HG03159 (cell line): ENCODE results near the gene LCLAT1.
"Not testable (repeated sequence)": the region's sequence is repeated elsewhere in the genome, so short reads cannot be mapped to it uniquely, and the experiment has no call there.

Experiments used
- ATAC-seq: cut with Tn5 transposase; IDR thresholded peaks from one replicate; pipeline ENCODE4 v1.9.1; 2021; ENCODE audit warnings: mild to moderate bottlenecking, moderate library complexity; ENCODE audit not compliant: unreplicated experiment

LCLAT1 gene

GRCh38 chr2:30582521-30582920 lies 135.5 kb downstream of the LCLAT1 start:
- ATAC-seq = no peak

GRCh38 chr2:30583204-30583749 lies 136.2 kb downstream of the LCLAT1 start:
- ATAC-seq = no peak

GRCh38 chr2:30584116-30584515 lies 137.1 kb downstream of the LCLAT1 start:
- ATAC-seq = peak; percentile 82

- no peak for ATAC-seq
Observed at GRCh38 chr2:30588994-30589393, 141.9 kb downstream of the LCLAT1 start.

GRCh38 chr2:30590407-30590806 lies 143.4 kb downstream of the LCLAT1 start:
- no peak for ATAC-seq

- ATAC-seq = no peak
Observed at GRCh38 chr2:30591186-30591585, 144.1 kb downstream of the LCLAT1 start.

- ATAC-seq = no peak
Observed at GRCh38 chr2:30601375-30601774, 154.3 kb downstream of the LCLAT1 start.

GRCh38 chr2:30605197-30605596 lies 158.2 kb downstream of the LCLAT1 start:
- no peak for ATAC-seq

GRCh38 chr2:30608643-30609042 lies 161.6 kb downstream of the LCLAT1 start:
- no peak for ATAC-seq

- ATAC-seq = no peak
Observed at GRCh38 chr2:30611583-30611982, 164.5 kb downstream of the LCLAT1 start.

- no peak for ATAC-seq
Observed at GRCh38 chr2:30612371-30612770, 165.3 kb downstream of the LCLAT1 start.

GRCh38 chr2:30613001-30613400 lies 166.0 kb downstream of the LCLAT1 start:
- ATAC-seq = no peak

GRCh38 chr2:30614227-30614626 lies 167.2 kb downstream of the LCLAT1 start:
- ATAC-seq = not testable (repeated sequence)

- no peak for ATAC-seq
Observed at GRCh38 chr2:30615926-30616325, 168.9 kb downstream of the LCLAT1 start.

GRCh38 chr2:30620102-30620501 lies 173.1 kb downstream of the LCLAT1 start:
- no peak for ATAC-seq

GRCh38 chr2:30621836-30622235 lies 174.8 kb downstream of the LCLAT1 start:
- ATAC-seq = no peak

GRCh38 chr2:30622452-30622851 lies 175.4 kb downstream of the LCLAT1 start:
- no peak for ATAC-seq

- ATAC-seq = no peak
Observed at GRCh38 chr2:30625276-30625675, 178.2 kb downstream of the LCLAT1 start.

GRCh38 chr2:30625701-30626100 lies 178.7 kb downstream of the LCLAT1 start:
- no peak for ATAC-seq

- no peak for ATAC-seq
Observed at GRCh38 chr2:30626397-30626796, 179.4 kb downstream of the LCLAT1 start.

- no peak for ATAC-seq
Observed at GRCh38 chr2:30627151-30627550, 180.1 kb downstream of the LCLAT1 start.

- ATAC-seq = no peak
Observed at GRCh38 chr2:30628341-30628740, 181.3 kb downstream of the LCLAT1 start.

GRCh38 chr2:30629866-30630265 lies 182.8 kb downstream of the LCLAT1 start:
- ATAC-seq = no peak
